HFFc6 (cell line): ENCODE results near the gene VPS16. TPM values are rescaled to one million over a fixed set of nuclear protein-coding genes. Genes with fewer than 3 reads are reported as not detected.

ENCODE experiments used
- DNase-seq: peaks from one replicate; pipeline ENCODE4 v3.0.0-alpha.2; 2018
- H3K27ac Mint-ChIP-seq: 2 replicates; pipeline ENCODE4 v1.8.0; 2020; ENCODE audit warnings: mild to moderate bottlenecking, mixed read lengths
- H3K27me3 Mint-ChIP-seq: 2 replicates; pipeline ENCODE4 v1.8.0; 2021; ENCODE audit warnings: mild to moderate bottlenecking, moderate library complexity, mixed read lengths; ENCODE audit not compliant: insufficient read depth
- H3K36me3 Mint-ChIP-seq: 2 replicates; pipeline ENCODE4 v1.8.0; 2021; ENCODE audit warnings: low read depth, mixed read lengths
- H3K4me1 Mint-ChIP-seq: 2 replicates; pipeline ENCODE4 v1.8.0; 2020; ENCODE audit warnings: low read depth, mixed read lengths
- H3K4me3 Mint-ChIP-seq: 2 replicates; pipeline ENCODE4 v1.8.0; 2020; ENCODE audit warnings: mild to moderate bottlenecking, moderate library complexity, mixed read lengths
- H3K9me3 Mint-ChIP-seq: 2 replicates; pipeline ENCODE4 v1.8.0; 2020; ENCODE audit warnings: mild to moderate bottlenecking, mixed read lengths
- total RNA-seq, 6 experiments: library from RNA; stranded (reverse); fragmentation: NEBNext Ultra II Directional; extraction: Animal tissue kit (Norgen Biotek cat#: 25700); gene quantifications; 2 replicates in 1 of 6; 3 replicates in 5 of 6; pipeline ENCODE4 v1.2.3, GENCODE V29; 2021
- TF ChIP-seq, protein P1 (sequence below): fragments of 200-600 bp; sonication (generic); IDR thresholded peaks from 2 replicates; pipeline ENCODE4 v1.5.0; 2021; ENCODE audit warnings: antibody characterized with exemption, mild to moderate bottlenecking

The VPS16 gene
- total RNA-seq, 6 experiments from 2014 or later = 30.6 to 36.3 (median 35.2) TPM

DNA sequence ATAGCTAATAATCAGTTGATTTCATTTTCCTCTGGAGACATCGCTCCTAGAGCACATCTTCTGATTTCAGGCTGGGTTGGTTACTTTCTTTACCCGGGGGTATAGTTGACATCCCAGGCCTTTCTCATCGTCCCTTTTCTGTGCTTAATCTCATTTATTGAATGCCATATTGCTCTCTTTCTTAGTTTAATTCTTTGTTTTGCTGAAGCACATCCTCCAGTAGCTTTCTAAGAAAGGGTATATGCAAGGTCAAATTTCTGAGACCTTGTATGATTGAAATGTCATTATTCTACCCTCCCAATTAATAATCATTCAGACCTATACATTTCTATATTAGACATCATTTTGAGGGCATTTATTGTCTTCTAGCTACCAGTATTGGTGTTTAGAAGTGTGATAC, 28.4 kb upstream of the VPS16 start:
- TF ChIP-seq, protein P1, sequence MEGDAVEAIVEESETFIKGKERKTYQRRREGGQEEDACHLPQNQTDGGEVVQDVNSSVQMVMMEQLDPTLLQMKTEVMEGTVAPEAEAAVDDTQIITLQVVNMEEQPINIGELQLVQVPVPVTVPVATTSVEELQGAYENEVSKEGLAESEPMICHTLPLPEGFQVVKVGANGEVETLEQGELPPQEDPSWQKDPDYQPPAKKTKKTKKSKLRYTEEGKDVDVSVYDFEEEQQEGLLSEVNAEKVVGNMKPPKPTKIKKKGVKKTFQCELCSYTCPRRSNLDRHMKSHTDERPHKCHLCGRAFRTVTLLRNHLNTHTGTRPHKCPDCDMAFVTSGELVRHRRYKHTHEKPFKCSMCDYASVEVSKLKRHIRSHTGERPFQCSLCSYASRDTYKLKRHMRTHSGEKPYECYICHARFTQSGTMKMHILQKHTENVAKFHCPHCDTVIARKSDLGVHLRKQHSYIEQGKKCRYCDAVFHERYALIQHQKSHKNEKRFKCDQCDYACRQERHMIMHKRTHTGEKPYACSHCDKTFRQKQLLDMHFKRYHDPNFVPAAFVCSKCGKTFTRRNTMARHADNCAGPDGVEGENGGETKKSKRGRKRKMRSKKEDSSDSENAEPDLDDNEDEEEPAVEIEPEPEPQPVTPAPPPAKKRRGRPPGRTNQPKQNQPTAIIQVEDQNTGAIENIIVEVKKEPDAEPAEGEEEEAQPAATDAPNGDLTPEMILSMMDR = no peak
- Mint-ChIP-seq H3K27me3 (peaks cover 10% of the 10 kb centered on the region), H3K4me1 (peaks cover 31% of the 10 kb centered on the region), H3K4me3 (no peak overlapping the region), H3K27ac (no peak overlapping the region), H3K36me3 (no peaks in the 10 kb centered on the region), H3K9me3 (peaks cover 24% of the 10 kb centered on the region)
- DNase-seq = no peak

DNA sequence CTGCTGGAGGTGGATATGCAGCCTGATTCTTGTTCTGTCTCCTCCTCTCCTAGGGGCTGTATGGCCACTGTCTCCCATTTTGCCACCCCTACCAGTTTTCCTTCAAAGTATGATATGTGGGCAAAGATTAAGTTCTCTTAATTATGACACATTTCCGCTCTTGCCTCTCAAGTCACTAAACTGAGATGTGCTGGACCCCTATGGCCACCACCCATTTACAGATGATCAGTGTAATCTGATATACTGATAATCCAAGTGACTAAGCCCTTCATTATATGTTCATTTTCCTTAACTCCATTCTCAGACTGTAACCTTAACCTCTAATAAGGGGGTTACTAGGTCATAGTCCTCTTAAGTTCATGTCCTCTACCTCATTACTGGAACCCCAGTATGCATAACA, 26.5 kb upstream of the VPS16 start:
- H3K4me1 Mint-ChIP-seq = peaks cover 31% of the 10 kb centered on the region
- H3K36me3 Mint-ChIP-seq = no peaks in the 10 kb centered on the region
- peaks cover 9% of the 10 kb centered on the region for H3K27me3 Mint-ChIP-seq
- peaks cover 24% of the 10 kb centered on the region for H3K9me3 Mint-ChIP-seq
- H3K27ac Mint-ChIP-seq = peak overlapping the region; percentile 82; the same call in 1 of the 2 replicates
- TF ChIP-seq, protein P1 = no peak
- DNase-seq = no peak
- H3K4me3 Mint-ChIP-seq = peak overlapping the region; percentile 64

DNA sequence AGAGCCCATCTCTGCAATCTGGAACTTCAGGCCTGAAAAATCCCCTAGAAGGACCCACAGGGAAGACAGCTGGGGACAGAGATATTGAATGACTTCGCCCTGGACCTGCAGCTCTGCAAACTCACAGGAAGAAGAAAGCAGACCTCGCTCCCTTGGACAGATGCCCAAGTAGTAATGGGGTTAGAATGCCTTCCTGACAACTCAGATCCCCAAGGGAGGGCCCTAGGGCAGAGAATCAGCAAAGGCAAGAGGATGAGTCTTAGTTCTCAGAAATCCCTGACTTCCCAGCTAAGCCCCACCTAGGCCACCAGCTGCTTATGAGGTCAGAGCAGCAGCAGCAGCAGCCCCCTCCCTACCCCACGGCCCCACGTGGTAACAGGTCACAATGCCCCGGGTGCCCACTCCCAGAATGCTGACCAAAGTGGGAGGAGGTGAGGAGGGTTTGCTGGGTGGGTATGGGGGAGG, 25.9 kb upstream of the VPS16 start, which contains the start of gene C20orf141:
Gene C20orf141 (plus strand): TSS at position 401 of the 465 bp plus-strand sequence. CDS start 198 bp downstream, outside the sequence.
- H3K4me3 Mint-ChIP-seq = peak within 1 kb of the TSS; percentile 64
- peaks cover 9% of the 10 kb centered on the region for H3K27me3 Mint-ChIP-seq
- H3K4me1 Mint-ChIP-seq = peaks cover 32% of the 10 kb centered on the region
- TF ChIP-seq, protein P1 = no peak
- peaks cover 24% of the 10 kb centered on the region for H3K9me3 Mint-ChIP-seq
- peak within 1 kb of the TSS; percentile 82 for H3K27ac Mint-ChIP-seq
- no peaks in the 10 kb centered on the region for H3K36me3 Mint-ChIP-seq
- DNase-seq = peak; percentile 98

DNA sequence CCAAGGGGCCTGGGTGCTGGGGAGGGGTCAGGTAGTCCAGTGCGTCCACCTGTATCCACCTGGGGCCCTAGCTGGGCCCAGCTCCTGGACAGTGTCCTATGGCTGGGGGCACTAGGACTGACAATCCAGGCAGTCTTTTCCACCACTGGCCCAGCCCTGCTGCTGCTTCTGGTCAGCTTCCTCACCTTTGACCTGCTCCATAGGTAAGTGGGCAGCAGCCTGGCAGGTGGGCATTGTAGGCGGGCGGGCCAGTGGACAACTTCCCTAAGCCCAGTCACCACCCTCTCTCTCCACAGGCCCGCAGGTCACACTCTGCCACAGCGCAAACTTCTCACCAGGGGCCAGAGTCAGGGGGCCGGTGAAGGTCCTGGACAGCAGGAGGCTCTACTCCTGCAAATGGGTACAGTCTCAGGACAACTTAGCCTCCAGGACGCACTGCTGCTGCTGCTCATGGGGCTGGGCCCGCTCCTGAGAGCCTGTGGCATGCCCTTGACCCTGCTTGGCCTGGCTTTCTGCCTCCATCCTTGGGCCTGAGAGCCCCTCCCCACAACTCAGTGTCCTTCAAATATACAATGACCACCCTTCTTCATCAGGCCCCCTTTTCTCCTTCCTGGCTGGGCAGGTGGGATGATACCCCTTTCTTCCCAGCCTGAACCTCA, 25.2 kb upstream of the VPS16 start:
- Mint-ChIP-seq H3K4me3 (peak overlapping the region; percentile 64; the same call in 1 of the 2 replicates), H3K27me3 (peaks cover 9% of the 10 kb centered on the region), H3K27ac (peak overlapping the region; percentile 82), H3K9me3 (peaks cover 24% of the 10 kb centered on the region), H3K36me3 (no peaks in the 10 kb centered on the region), H3K4me1 (peaks cover 40% of the 10 kb centered on the region)
- no peak for DNase-seq
- TF ChIP-seq, protein P1 = no peak

DNA sequence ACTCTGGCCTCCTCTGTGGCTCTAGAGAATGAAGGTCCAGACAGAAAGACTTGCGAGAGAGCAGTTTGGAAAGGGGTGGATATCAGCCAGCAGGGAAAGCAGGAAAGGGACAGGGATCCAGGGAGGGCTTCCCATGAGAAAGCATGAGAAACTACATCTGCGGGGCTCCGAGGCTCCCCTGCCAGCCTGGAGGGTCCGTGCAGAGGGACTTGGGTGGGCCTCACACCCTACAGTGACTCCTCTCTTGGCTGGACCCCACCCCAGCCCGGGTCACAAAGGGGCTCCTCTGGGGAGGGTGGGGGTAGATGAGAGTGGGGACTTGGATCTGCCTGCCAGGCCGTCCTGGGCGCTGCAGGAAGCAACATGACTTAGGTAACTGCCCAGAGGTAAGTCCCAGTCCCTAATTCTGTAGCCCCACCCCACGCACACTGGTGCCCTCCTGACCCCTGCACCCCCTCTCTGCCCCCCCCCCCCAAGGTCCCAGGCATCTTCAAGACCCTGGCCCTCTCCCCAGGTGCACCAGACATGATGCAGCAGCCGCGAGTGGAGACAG, 24.4 kb upstream of the VPS16 start, which contains the start of gene TMEM239:
Gene TMEM239 (plus strand): TSS at position 335 of the 553 bp plus-strand sequence. CDS start 191 bp downstream, at position 526.
- no peaks in the 10 kb centered on the region for H3K36me3 Mint-ChIP-seq
- no peak within 1 kb of the TSS; the same call in 1 of the 2 replicates for H3K4me3 Mint-ChIP-seq
- H3K27ac Mint-ChIP-seq = peak within 1 kb of the TSS; percentile 82
- no peak for DNase-seq
- peaks cover 43% of the 10 kb centered on the region for H3K4me1 Mint-ChIP-seq
- H3K9me3 Mint-ChIP-seq = peaks cover 22% of the 10 kb centered on the region
- TF ChIP-seq, protein P1 = no peak
- peaks cover 9% of the 10 kb centered on the region for H3K27me3 Mint-ChIP-seq
